OCI-LY3 (cell line): ENCODE data around the gene SPATA2L.

Experiments used
- H2AFZ ChIP-seq: fragments of 200-600, 300-600 bp; shearing (Covaris generic); 2 replicates; pipeline ENCODE4 v1.6.0; 2014; ENCODE audit warnings: antibody characterized with exemption, low read depth, low read length
- H3K27ac ChIP-seq: fragments of 200-600, 300-600 bp; sonication (generic); 2 replicates; pipeline ENCODE4 v1.5.1; 2014; ENCODE audit warnings: mild to moderate bottlenecking, low read length, moderate library complexity, mixed read lengths
- H3K27me3 ChIP-seq: fragments of 200-600, 300-600 bp; sonication (generic); 2 replicates; pipeline ENCODE4 v1.6.1; 2014; ENCODE audit warnings: low read depth, low read length, mixed read lengths
- H3K36me3 ChIP-seq: fragments of 200-600, 300-600 bp; sonication (generic); replicated peaks from 2 replicates; pipeline ENCODE3; 2014; ENCODE audit warnings: low read depth, low read length, mixed read lengths
- H3K4me1 ChIP-seq: fragments of 300-600, 200-600 bp; sonication (generic); 2 replicates; pipeline ENCODE4 v1.6.1; 2014; ENCODE audit warnings: low read length, mixed read lengths
- H3K4me2 ChIP-seq: fragments of 200-600, 300-600 bp; sonication (generic); 2 replicates; pipeline ENCODE4 v1.6.1; 2014; ENCODE audit warnings: low read length, mixed read lengths
- H3K4me3 ChIP-seq: fragments of 300-600, 200-600 bp; sonication (generic); 2 replicates; pipeline ENCODE4 v1.5.1; 2014; ENCODE audit warnings: antibody characterized with exemption, mild to moderate bottlenecking, low read length, moderate library complexity
- H3K79me2 ChIP-seq: fragments of 300-600, 200-600 bp; shearing (Covaris generic); 2 replicates; pipeline ENCODE4 v1.6.1; 2014; ENCODE audit warnings: mild to moderate bottlenecking, low read length, mixed read lengths
- H3K9ac ChIP-seq: fragments of 300-600, 200-600 bp; shearing (Covaris generic); 2 replicates; pipeline ENCODE4 v1.6.0; 2014; ENCODE audit warnings: mild to moderate bottlenecking, low read length, moderate library complexity
- H3K9me3 ChIP-seq: fragments of 200-600, 300-600 bp; shearing (Covaris generic); 2 replicates; pipeline ENCODE4 v1.6.1; 2014; ENCODE audit warnings: low read length, mixed read lengths; ENCODE audit not compliant: insufficient read depth
- H4K20me1 ChIP-seq: fragments of 200-600, 300-600 bp; sonication (generic); 2 replicates; pipeline ENCODE4 v1.6.1; 2016; ENCODE audit warnings: low read length, mixed read lengths; ENCODE audit not compliant: insufficient read depth
- EZH2phosphoT487 ChIP-seq: fragments of 200-600 bp; shearing (Covaris generic); IDR thresholded peaks from 2 replicates; pipeline ENCODE4 v1.6.1; 2018; ENCODE audit warnings: antibody characterized with exemption, mixed run types, low read depth
- TF ChIP-seq, protein P1 (sequence below): fragments of 200-600, 300-600 bp; sonication (generic); IDR thresholded peaks from 2 replicates; pipeline ENCODE4 v1.5.1; 2014; ENCODE audit warnings: antibody characterized with exemption, low read length, low read depth

SPATA2L gene

DNA sequence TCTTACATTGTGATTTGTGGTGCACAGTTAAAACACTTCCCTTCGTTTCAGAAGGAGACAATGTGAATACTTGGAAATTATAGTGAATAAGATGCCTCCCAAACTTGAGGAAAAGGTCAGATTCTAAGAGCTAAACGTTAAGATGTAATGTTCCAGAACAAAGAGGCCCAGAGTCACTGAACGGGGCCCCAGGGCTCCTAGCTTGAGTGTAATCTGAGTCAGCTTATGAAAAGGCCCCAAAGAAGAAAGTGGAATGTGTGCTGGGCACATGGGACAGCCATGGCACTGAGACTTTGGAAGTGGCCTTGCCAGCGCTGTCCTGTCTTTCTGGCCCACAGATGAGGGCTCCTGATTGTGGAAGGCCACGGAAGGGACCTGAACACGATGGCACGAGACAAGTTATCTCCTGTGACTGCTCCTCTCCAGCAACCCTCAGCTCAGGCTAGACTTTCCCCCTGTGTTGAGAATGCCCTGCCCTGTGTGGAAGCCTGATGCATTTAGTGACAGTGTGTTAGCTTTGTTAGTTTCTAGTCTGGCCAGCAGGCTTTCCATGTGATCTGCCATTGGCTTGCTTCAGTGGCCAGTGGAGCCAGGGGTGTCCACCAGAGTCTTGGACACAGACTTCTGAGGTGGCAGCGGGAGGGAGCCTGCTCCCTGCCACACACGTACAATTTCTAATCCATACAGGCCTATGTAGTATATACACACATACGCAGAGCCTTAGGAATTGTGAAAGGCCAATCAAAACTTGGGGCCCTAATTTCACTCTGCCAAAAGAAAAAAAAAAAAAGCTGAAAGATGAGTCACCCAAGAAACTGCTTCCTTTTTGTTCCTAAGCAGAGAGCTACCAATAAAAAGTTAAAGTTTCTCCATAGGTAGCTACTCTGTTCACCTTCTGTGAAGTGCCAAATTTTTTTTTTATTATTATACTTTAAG lies 30.7 kb downstream of the SPATA2L start:
- H3K79me2 ChIP-seq: no peaks in the 10 kb centered on the region
- H3K4me3 ChIP-seq: no peak overlapping the region
- H3K36me3 ChIP-seq: peaks cover 2% of the 10 kb centered on the region
- no peak overlapping the region for H3K9ac ChIP-seq
- TF ChIP-seq, protein P1, sequence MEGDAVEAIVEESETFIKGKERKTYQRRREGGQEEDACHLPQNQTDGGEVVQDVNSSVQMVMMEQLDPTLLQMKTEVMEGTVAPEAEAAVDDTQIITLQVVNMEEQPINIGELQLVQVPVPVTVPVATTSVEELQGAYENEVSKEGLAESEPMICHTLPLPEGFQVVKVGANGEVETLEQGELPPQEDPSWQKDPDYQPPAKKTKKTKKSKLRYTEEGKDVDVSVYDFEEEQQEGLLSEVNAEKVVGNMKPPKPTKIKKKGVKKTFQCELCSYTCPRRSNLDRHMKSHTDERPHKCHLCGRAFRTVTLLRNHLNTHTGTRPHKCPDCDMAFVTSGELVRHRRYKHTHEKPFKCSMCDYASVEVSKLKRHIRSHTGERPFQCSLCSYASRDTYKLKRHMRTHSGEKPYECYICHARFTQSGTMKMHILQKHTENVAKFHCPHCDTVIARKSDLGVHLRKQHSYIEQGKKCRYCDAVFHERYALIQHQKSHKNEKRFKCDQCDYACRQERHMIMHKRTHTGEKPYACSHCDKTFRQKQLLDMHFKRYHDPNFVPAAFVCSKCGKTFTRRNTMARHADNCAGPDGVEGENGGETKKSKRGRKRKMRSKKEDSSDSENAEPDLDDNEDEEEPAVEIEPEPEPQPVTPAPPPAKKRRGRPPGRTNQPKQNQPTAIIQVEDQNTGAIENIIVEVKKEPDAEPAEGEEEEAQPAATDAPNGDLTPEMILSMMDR: no peak
- TF ChIP-seq EZH2phosphoT487: no peak
- no peak overlapping the region for H2AFZ ChIP-seq
- H3K9me3 ChIP-seq: no peaks in the 10 kb centered on the region
- no peaks in the 10 kb centered on the region for H3K4me1 ChIP-seq
- no peak overlapping the region for H3K27ac ChIP-seq
- no peak overlapping the region for H3K4me2 ChIP-seq
- no peaks in the 10 kb centered on the region for H3K27me3 ChIP-seq
- H4K20me1 ChIP-seq: no peaks in the 10 kb centered on the region

DNA sequence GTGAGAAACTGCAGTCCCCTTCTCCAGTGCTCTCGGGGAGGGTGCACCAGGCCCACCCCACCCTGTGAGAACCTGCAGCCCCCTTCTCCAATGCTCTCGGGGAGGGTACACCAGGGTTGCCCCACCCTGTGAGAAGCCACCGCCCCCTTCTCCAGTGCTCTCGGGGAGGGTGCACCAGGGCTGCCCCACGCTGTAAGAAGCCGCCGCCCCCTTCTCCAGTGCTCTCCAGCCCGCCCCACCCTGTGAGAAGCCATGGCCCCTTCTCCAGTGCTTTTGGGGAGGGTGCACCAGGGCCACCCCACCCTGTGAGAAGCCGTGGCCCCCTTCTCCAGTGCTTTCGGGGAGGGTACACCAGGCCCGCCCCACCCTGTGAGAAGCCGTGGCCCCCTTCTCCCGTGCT lies 31.8 kb downstream of the SPATA2L start:
- H3K79me2 ChIP-seq: no peaks in the 10 kb centered on the region

DNA sequence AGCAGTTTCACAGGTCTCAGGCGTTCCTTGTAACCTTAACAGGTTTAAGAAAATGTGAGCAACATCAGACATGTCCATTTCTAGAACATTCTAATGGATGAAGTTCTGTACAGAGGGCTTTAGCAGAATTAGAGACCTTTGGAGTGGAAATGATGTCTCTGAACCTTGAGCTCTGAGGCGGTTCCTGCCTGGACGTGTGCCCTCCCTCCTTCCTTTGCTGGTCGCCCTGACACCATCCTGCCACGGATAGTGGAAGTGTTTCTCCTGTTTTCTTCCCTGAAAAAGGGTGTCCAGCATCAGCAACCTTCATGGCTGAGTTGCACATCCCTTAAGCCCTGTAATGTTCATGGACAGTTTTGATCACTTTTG lies 32.7 kb downstream of the SPATA2L start:
- no peak overlapping the region for H3K4me3 ChIP-seq
- no peak overlapping the region for H2AFZ ChIP-seq
- H3K36me3 ChIP-seq: peaks cover 2% of the 10 kb centered on the region
- H3K4me1 ChIP-seq: no peaks in the 10 kb centered on the region
- H4K20me1 ChIP-seq: no peaks in the 10 kb centered on the region
- no peaks in the 10 kb centered on the region for H3K9me3 ChIP-seq
- H3K4me2 ChIP-seq: no peak overlapping the region
- no peaks in the 10 kb centered on the region for H3K79me2 ChIP-seq
- H3K27ac ChIP-seq: no peak overlapping the region
- TF ChIP-seq, protein P1: no peak
- TF ChIP-seq EZH2phosphoT487: no peak
- no peak overlapping the region for H3K9ac ChIP-seq
- no peaks in the 10 kb centered on the region for H3K27me3 ChIP-seq

More for the DNA sequence above, 31.8 kb downstream of the SPATA2L start:
- H3K4me3 ChIP-seq: no peak overlapping the region
- no peak overlapping the region for H3K4me2 ChIP-seq
- no peak overlapping the region for H2AFZ ChIP-seq
- H3K9ac ChIP-seq: no peak overlapping the region
- H3K4me1 ChIP-seq: no peaks in the 10 kb centered on the region
- H3K27me3 ChIP-seq: no peaks in the 10 kb centered on the region
- TF ChIP-seq, protein P1: no peak
- no peak for TF ChIP-seq EZH2phosphoT487
- H4K20me1 ChIP-seq: no peaks in the 10 kb centered on the region
- peaks cover 2% of the 10 kb centered on the region for H3K36me3 ChIP-seq
- no peaks in the 10 kb centered on the region for H3K9me3 ChIP-seq
- H3K27ac ChIP-seq: no peak overlapping the region

DNA sequence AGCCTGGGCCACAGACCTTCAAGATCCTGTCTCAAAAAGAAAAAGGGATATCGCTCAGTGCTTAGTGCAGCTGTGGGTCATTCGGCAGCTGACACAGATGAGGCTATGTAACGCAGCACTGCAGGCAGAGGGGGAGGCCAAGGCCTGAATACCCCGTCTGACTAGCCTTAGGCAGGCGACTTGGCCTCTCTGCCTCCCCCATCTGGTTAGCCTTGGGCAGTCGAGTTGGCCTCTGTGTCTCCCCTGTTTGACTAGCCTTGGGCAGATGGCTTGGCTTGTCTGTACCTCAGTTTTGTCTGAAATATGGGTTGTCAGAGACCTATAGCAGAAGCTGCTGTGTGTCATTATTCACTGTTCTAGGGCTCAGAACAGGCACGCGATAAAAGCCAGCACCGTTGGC lies 33.9 kb downstream of the SPATA2L start:
- no peaks in the 10 kb centered on the region for H3K4me1 ChIP-seq
- TF ChIP-seq, protein P1: no peak
- H3K36me3 ChIP-seq: peaks cover 2% of the 10 kb centered on the region
- no peaks in the 10 kb centered on the region for H4K20me1 ChIP-seq
- no peak overlapping the region for H3K27ac ChIP-seq
- H3K79me2 ChIP-seq: no peaks in the 10 kb centered on the region
- no peak overlapping the region for H2AFZ ChIP-seq
- H3K9me3 ChIP-seq: no peaks in the 10 kb centered on the region
- no peak overlapping the region for H3K4me3 ChIP-seq
- no peak overlapping the region for H3K9ac ChIP-seq
- no peak overlapping the region for H3K4me2 ChIP-seq
- no peaks in the 10 kb centered on the region for H3K27me3 ChIP-seq
